Central memory CD8-positive, alpha-beta T cell (primary cell): ENCODE data around the gene OTOGL.

ENCODE experiments used
- ATAC-seq: fragments of 150-1000 bp; cut with Tn5 transposase; replicated peaks from 2 replicates; pipeline ENCODE4 v1.10.0; 2022; ENCODE audit warnings: mild to moderate bottlenecking, moderate FRiP score, moderate number of reproducible peaks; ENCODE audit not compliant: poor library complexity, severe bottlenecking; ENCODE audit errors: extremely low read depth
- DNase-seq, 2 donors: peaks; one replicate each; pipeline ENCODE4 v3.0.0; 2021; ENCODE audit warnings: low spot score in 2 of 2
- H3K27ac Mint-ChIP-seq: one replicate; pipeline ENCODE4 v1.8.0; 2022; ENCODE audit warnings: low read depth, mild to moderate bottlenecking, moderate library complexity, mixed read lengths
- H3K27me3 Mint-ChIP-seq: one replicate; pipeline ENCODE4 v1.8.0; 2022; ENCODE audit warnings: mixed read lengths
- H3K36me3 Mint-ChIP-seq: one replicate; pipeline ENCODE4 v1.8.0; 2022; ENCODE audit warnings: mild to moderate bottlenecking, moderate library complexity, mixed read lengths; ENCODE audit not compliant: insufficient read depth
- H3K4me1 Mint-ChIP-seq: one replicate; pipeline ENCODE4 v1.8.0; 2022; ENCODE audit warnings: mixed read lengths
- H3K4me3 Mint-ChIP-seq: one replicate; pipeline ENCODE4 v1.8.0; 2022; ENCODE audit warnings: mild to moderate bottlenecking, moderate library complexity, mixed read lengths
- H3K9me3 Mint-ChIP-seq: one replicate; pipeline ENCODE4 v1.8.0; 2022; ENCODE audit warnings: mixed read lengths

OTOGL gene

GRCh38 chr12:80260269-80260668 lies 160.9 kb downstream of the OTOGL start:
- peaks cover 12% of the 10 kb centered on the region for H3K27me3 Mint-ChIP-seq
- ATAC-seq = no peak
- H3K4me1 Mint-ChIP-seq = no peaks in the 10 kb centered on the region
- no peaks in the 10 kb centered on the region for H3K36me3 Mint-ChIP-seq
- DNase-seq = no peak
- H3K4me3 Mint-ChIP-seq = no peak overlapping the region
- no peak overlapping the region for H3K27ac Mint-ChIP-seq
- H3K9me3 Mint-ChIP-seq = no peaks in the 10 kb centered on the region

- no peaks in the 10 kb centered on the region for H3K36me3 Mint-ChIP-seq
- H3K9me3 Mint-ChIP-seq = no peaks in the 10 kb centered on the region
- H3K4me1 Mint-ChIP-seq = no peaks in the 10 kb centered on the region
- no peak for ATAC-seq
- no peak overlapping the region for H3K4me3 Mint-ChIP-seq
- DNase-seq = no peak
- peaks cover 14% of the 10 kb centered on the region for H3K27me3 Mint-ChIP-seq
- no peak overlapping the region for H3K27ac Mint-ChIP-seq
Observed at GRCh38 chr12:80261403-80261802, 162.1 kb downstream of the OTOGL start.

- Mint-ChIP-seq H3K27me3 (peaks cover 9% of the 10 kb centered on the region), H3K27ac (no peak overlapping the region), H3K36me3 (no peaks in the 10 kb centered on the region), H3K4me3 (no peak overlapping the region), H3K9me3 (no peaks in the 10 kb centered on the region), H3K4me1 (no peaks in the 10 kb centered on the region)
- no peak for ATAC-seq
- no peak for DNase-seq
Observed at GRCh38 chr12:80262346-80262745, 163.0 kb downstream of the OTOGL start.

GRCh38 chr12:80262771-80263170 lies 163.4 kb downstream of the OTOGL start:
- ATAC-seq (no peak), DNase-seq (no peak)
- Mint-ChIP-seq H3K4me1 (no peaks in the 10 kb centered on the region), H3K9me3 (no peaks in the 10 kb centered on the region), H3K4me3 (no peak overlapping the region), H3K27ac (no peak overlapping the region), H3K36me3 (no peaks in the 10 kb centered on the region), H3K27me3 (peaks cover 9% of the 10 kb centered on the region)

GRCh38 chr12:80264386-80264785 lies 165.0 kb downstream of the OTOGL start:
- Mint-ChIP-seq H3K4me3 (no peak overlapping the region), H3K36me3 (no peaks in the 10 kb centered on the region), H3K9me3 (no peaks in the 10 kb centered on the region), H3K4me1 (no peaks in the 10 kb centered on the region), H3K27ac (no peak overlapping the region), H3K27me3 (peaks cover 9% of the 10 kb centered on the region)
- ATAC-seq = no peak
- no peak for DNase-seq

- H3K9me3 Mint-ChIP-seq = no peaks in the 10 kb centered on the region
- H3K27me3 Mint-ChIP-seq = peaks cover 9% of the 10 kb centered on the region
- DNase-seq = no peak
- H3K4me3 Mint-ChIP-seq = no peak overlapping the region
- no peaks in the 10 kb centered on the region for H3K36me3 Mint-ChIP-seq
- H3K4me1 Mint-ChIP-seq = no peaks in the 10 kb centered on the region
- H3K27ac Mint-ChIP-seq = no peak overlapping the region
- ATAC-seq = no peak
Observed at GRCh38 chr12:80264891-80265290, 165.6 kb downstream of the OTOGL start.

- DNase-seq = no peak
Observed at GRCh38 chr12:80268924-80269749, 169.8 kb downstream of the OTOGL start.

GRCh38 chr12:80269803-80270552 lies 170.6 kb downstream of the OTOGL start:
- Mint-ChIP-seq H3K4me1 (no peaks in the 10 kb centered on the region), H3K36me3 (no peaks in the 10 kb centered on the region), H3K27me3 (peaks cover 9% of the 10 kb centered on the region), H3K4me3 (no peak overlapping the region), H3K9me3 (no peaks in the 10 kb centered on the region), H3K27ac (no peak overlapping the region)
- DNase-seq (no peak), ATAC-seq (no peak)

More at GRCh38 chr12:80268924-80269749, 169.8 kb downstream of the OTOGL start:
- Mint-ChIP-seq H3K27me3 (peaks cover 9% of the 10 kb centered on the region), H3K4me3 (no peak overlapping the region), H3K36me3 (no peaks in the 10 kb centered on the region), H3K27ac (no peak overlapping the region), H3K4me1 (no peaks in the 10 kb centered on the region), H3K9me3 (no peaks in the 10 kb centered on the region)
- ATAC-seq = no peak

- H3K27me3 Mint-ChIP-seq = no peaks in the 10 kb centered on the region
- no peak for DNase-seq
- no peak overlapping the region for H3K27ac Mint-ChIP-seq
Observed at GRCh38 chr12:80271780-80272179, 172.4 kb downstream of the OTOGL start.

GRCh38 chr12:80272387-80272915 lies 173.1 kb downstream of the OTOGL start:
- Mint-ChIP-seq H3K27me3 (no peaks in the 10 kb centered on the region), H3K4me3 (no peak overlapping the region), H3K27ac (no peak overlapping the region), H3K9me3 (no peaks in the 10 kb centered on the region), H3K36me3 (no peaks in the 10 kb centered on the region), H3K4me1 (no peaks in the 10 kb centered on the region)
- DNase-seq = no peak
- ATAC-seq = no peak

More at GRCh38 chr12:80271780-80272179, 172.4 kb downstream of the OTOGL start:
- H3K9me3 Mint-ChIP-seq = no peaks in the 10 kb centered on the region
- no peaks in the 10 kb centered on the region for H3K4me1 Mint-ChIP-seq
- H3K4me3 Mint-ChIP-seq = no peak overlapping the region
- ATAC-seq = no peak
- H3K36me3 Mint-ChIP-seq = no peaks in the 10 kb centered on the region

- H3K27me3 Mint-ChIP-seq = no peaks in the 10 kb centered on the region
- ATAC-seq = no peak
- H3K4me1 Mint-ChIP-seq = no peaks in the 10 kb centered on the region
- no peak overlapping the region for H3K4me3 Mint-ChIP-seq
- H3K27ac Mint-ChIP-seq = no peak overlapping the region
- H3K9me3 Mint-ChIP-seq = no peaks in the 10 kb centered on the region
- no peaks in the 10 kb centered on the region for H3K36me3 Mint-ChIP-seq
- DNase-seq = no peak
Observed at GRCh38 chr12:80273144-80273543, 173.8 kb downstream of the OTOGL start.

- no peak overlapping the region for H3K4me3 Mint-ChIP-seq
- no peak for DNase-seq
- H3K27ac Mint-ChIP-seq = no peak overlapping the region
- no peak for ATAC-seq
- H3K9me3 Mint-ChIP-seq = no peaks in the 10 kb centered on the region
- H3K27me3 Mint-ChIP-seq = no peaks in the 10 kb centered on the region
- no peaks in the 10 kb centered on the region for H3K36me3 Mint-ChIP-seq
- no peaks in the 10 kb centered on the region for H3K4me1 Mint-ChIP-seq
Observed at GRCh38 chr12:80277732-80278131, 178.4 kb downstream of the OTOGL start.

- Mint-ChIP-seq H3K4me1 (no peaks in the 10 kb centered on the region), H3K27ac (no peak overlapping the region), H3K27me3 (peaks cover 9% of the 10 kb centered on the region), H3K9me3 (peaks cover 5% of the 10 kb centered on the region), H3K36me3 (no peaks in the 10 kb centered on the region), H3K4me3 (no peak overlapping the region)
- ATAC-seq = no peak
- no peak for DNase-seq
Observed at GRCh38 chr12:80282226-80282625, 182.9 kb downstream of the OTOGL start.
